ENCODE data around the gene TMEM198. TPM values are rescaled to one million over a fixed set of nuclear protein-coding genes. Genes with fewer than 3 reads are reported as not detected.

Gene TMEM198
- total and polyA plus RNA-seq, 2 experiments from 2014 or later, result 5.6 to 13.7 TPM

GRCh38 chr2:219559156-219559915 lies 15.5 kb downstream of the TMEM198 start:
- Histone ChIP-seq H3K9me2 (ENCODE audit: insufficient read depth) (no peaks in the 10 kb centered on the region), H3K27ac (ENCODE audit: low read depth) (peak overlapping the region; percentile 7; the same call in 1 of the 2 replicates), H4K20me1 (replicated peaks; ENCODE audit: insufficient read depth) (no peaks in the 10 kb centered on the region), H3K36me3 (ENCODE audit: insufficient read depth) (peaks cover 4% of the 10 kb centered on the region; the same call in 1 of the 2 replicates), H3K4me1 (ENCODE audit: insufficient read depth) (peaks cover 42% of the 10 kb centered on the region), H3K4me2 (peak overlapping the region; percentile 23), H3K4me3 (no peak overlapping the region), H3F3A (replicated peaks; ENCODE audit: low read depth) (peaks cover 20% of the 10 kb centered on the region), H2AFZ (no peak overlapping the region), H3K27me3 (ENCODE audit: insufficient read depth) (peaks cover 5% of the 10 kb centered on the region; the same call in 1 of the 2 replicates), H3K79me2 (replicated peaks; ENCODE audit: insufficient read depth) (peaks cover 6% of the 10 kb centered on the region; the same call in 1 of the 2 replicates)
- Mint-ChIP-seq H3K4me3 (no peak overlapping the region), H3K36me3 (ENCODE audit: low read depth) (peaks cover 29% of the 10 kb centered on the region), H3K4me1 (peaks cover 49% of the 10 kb centered on the region), H3K27me3 (ENCODE audit: insufficient read depth, low read depth, poor library complexity) (peaks cover 28% of the 10 kb centered on the region), H3K27ac (no peak overlapping the region), H3K9me3 (no peaks in the 10 kb centered on the region; the same call in 2 of the 3 replicates)
- no peak for ATAC-seq
- TF ChIP-seq JUNB (IDR thresholded peaks at IDR 0.05; ENCODE audit: unreplicated experiment) (no peak), ZNF331 (CRISPR knock-in tag; IDR thresholded peaks at IDR 0.05; ENCODE audit: low read depth) (no peak), NANOG (IDR thresholded peaks at IDR 0.05; ENCODE audit: borderline replicate concordance) (no peak), CTCF (conservative IDR thresholded peaks at IDR 0.05; ENCODE audit: low read depth in 2 of 2) (no peak)
- no peak for DNase-seq (ENCODE audit: low spot score)

DNA sequence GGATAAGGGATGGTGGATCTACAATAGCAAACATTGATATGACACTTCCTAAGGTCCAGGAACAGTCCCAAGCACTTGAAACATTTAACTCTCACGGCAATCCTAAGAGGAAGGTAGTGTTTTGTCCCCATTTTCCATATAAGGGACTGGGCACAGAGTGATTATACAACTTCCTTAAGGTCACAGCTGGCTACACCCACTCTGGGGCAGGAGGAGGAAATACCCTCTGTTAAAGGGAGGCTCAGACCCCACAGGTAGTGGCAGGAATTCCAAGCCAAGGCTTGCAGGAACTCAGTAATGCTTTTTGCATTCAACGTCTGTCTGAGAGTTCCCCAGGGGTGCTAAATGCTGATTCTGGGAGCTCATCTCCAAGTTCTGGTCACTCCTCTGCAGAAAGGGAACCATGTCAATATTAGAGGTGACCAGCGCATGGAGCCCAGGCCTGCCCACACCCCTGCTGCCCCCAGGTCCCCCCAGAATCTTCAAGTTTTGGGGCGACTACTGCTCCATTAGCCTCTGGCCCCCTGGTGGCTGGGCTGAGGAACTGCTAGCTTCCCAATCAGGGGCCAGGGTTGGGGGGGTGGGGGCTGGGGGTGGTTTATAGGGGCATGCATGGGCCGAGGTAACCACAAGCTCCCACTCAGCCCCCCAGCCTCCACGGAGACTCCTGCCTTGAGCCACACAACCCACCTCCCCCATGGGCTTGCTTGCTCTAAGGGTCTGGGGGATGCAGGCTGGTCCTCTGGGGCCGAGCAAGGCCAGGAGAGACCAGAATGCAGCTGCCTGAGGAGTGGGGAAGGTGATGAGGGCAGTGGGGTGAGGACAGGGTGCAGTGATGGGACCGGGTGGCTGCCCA lies 16.4 kb downstream of the TMEM198 start:
- Histone ChIP-seq H3K79me2 (replicated peaks; ENCODE audit: insufficient read depth) (peaks cover 10% of the 10 kb centered on the region; the same call in 1 of the 2 replicates), H4K20me1 (replicated peaks; ENCODE audit: insufficient read depth) (no peaks in the 10 kb centered on the region), H3K4me2 (peak overlapping the region; percentile 74), H3K9me2 (ENCODE audit: insufficient read depth) (no peaks in the 10 kb centered on the region), H3F3A (replicated peaks; ENCODE audit: low read depth) (peaks cover 29% of the 10 kb centered on the region), H2AFZ (no peak overlapping the region), H3K36me3 (ENCODE audit: insufficient read depth) (peaks cover 8% of the 10 kb centered on the region; the same call in 1 of the 2 replicates), H3K4me3 (peak overlapping the region; percentile 20; the same call in 1 of the 2 replicates), H3K27ac (ENCODE audit: low read depth) (peak overlapping the region; percentile 93), H3K4me1 (ENCODE audit: insufficient read depth) (peaks cover 52% of the 10 kb centered on the region), H3K27me3 (ENCODE audit: insufficient read depth) (peaks cover under 1% of the 10 kb centered on the region; the same call in 1 of the 2 replicates)
- TF ChIP-seq STAT1 (IDR thresholded peaks at IDR 0.05; ENCODE audit: unreplicated experiment) (no peak), CREB1 (CRISPR knock-in tag; IDR thresholded peaks at IDR 0.05; ENCODE audit: low read depth) (no peak), ZNF331 (CRISPR knock-in tag; IDR thresholded peaks at IDR 0.05; ENCODE audit: low read depth) (no peak), JUNB (IDR thresholded peaks at IDR 0.05; ENCODE audit: unreplicated experiment) (no peak), CTCF (conservative IDR thresholded peaks at IDR 0.05; ENCODE audit: low read depth in 2 of 2) (peak; percentile 65 to 79)
- H3K9me3 Mint-ChIP-seq, result no peaks in the 10 kb centered on the region; the same call in 2 of the 3 replicates
- H3K27me3 Mint-ChIP-seq (ENCODE audit: insufficient read depth, low read depth, poor library complexity), result peaks cover 26% of the 10 kb centered on the region
- DNase-seq (ENCODE audit: low spot score), result no peak
- H3K4me1 Mint-ChIP-seq, result peaks cover 57% of the 10 kb centered on the region
- peaks cover 39% of the 10 kb centered on the region for H3K36me3 Mint-ChIP-seq (ENCODE audit: low read depth)
- peak overlapping the region; percentile 14; the same call in 1 of the 3 replicates for H3K4me3 Mint-ChIP-seq
- peak; percentile 23 for ATAC-seq
- peak overlapping the region; percentile 85 for H3K27ac Mint-ChIP-seq

All from GM23338 (cell line).